HEK293 (cell line): ENCODE results near the gene VSIG1.

Experiments used
- GLIS2 ChIP-seq: fragments of 450-650 bp; formaldehyde crosslinking; IDR thresholded peaks from 2 replicates; pipeline ENCODE4 v1.5.1; 2016; ENCODE audit warnings: missing biosample characterization, missing genetic modification characterization
- HOXA7 ChIP-seq: sonication (generic); formaldehyde crosslinking; IDR thresholded peaks from 2 replicates; pipeline ENCODE4 v1.8.1; 2022; ENCODE audit warnings: missing genetic modification reagents, borderline replicate concordance
- HOXD13 ChIP-seq: sonication (generic); formaldehyde crosslinking; IDR thresholded peaks from 2 replicates; pipeline ENCODE4 v1.8.0; 2022; ENCODE audit warnings: missing genetic modification reagents, borderline replicate concordance
- KLF16 ChIP-seq: fragments of 450-650 bp; formaldehyde crosslinking; IDR thresholded peaks from 2 replicates; pipeline ENCODE4 v1.5.1; 2017; ENCODE audit warnings: missing biosample characterization, missing genetic modification characterization
- KLF8 ChIP-seq: fragments of 450-650 bp; formaldehyde crosslinking; IDR thresholded peaks from 2 replicates; pipeline ENCODE4 v1.5.1; 2016; ENCODE audit warnings: missing biosample characterization, missing genetic modification characterization
- OVOL3 ChIP-seq: fragments of 450-650 bp; formaldehyde crosslinking; IDR thresholded peaks from 2 replicates; pipeline ENCODE4 v1.5.1; 2016; ENCODE audit warnings: missing biosample characterization, missing genetic modification characterization
- SP7 ChIP-seq: fragments of 450-650 bp; formaldehyde crosslinking; IDR thresholded peaks from 2 replicates; pipeline ENCODE4 v1.5.1; 2016; ENCODE audit warnings: missing biosample characterization, missing genetic modification characterization
- ZBTB48 ChIP-seq: fragments of 450-650 bp; formaldehyde crosslinking; IDR thresholded peaks from 2 replicates; pipeline ENCODE4 v1.5.1; 2016; ENCODE audit warnings: missing biosample characterization, missing genetic modification characterization
- ZEB2 ChIP-seq: fragments of 450-650 bp; formaldehyde crosslinking; IDR thresholded peaks from 2 replicates; pipeline ENCODE4 v1.5.1; 2016; ENCODE audit warnings: missing biosample characterization, missing genetic modification characterization
- ZFHX2 ChIP-seq: fragments of 450-650 bp; formaldehyde crosslinking; conservative IDR thresholded peaks from 2 replicates; pipeline ENCODE4 v1.5.1; 2016; ENCODE audit warnings: missing biosample characterization, missing genetic modification characterization
- ZIC2 ChIP-seq: fragments of 450-650 bp; formaldehyde crosslinking; IDR thresholded peaks from 2 replicates; pipeline ENCODE4 v1.5.1; 2016; ENCODE audit warnings: missing biosample characterization, missing genetic modification characterization
- ZNF16 ChIP-seq: fragments of 450-650 bp; formaldehyde crosslinking; IDR thresholded peaks from 2 replicates; pipeline ENCODE4 v1.5.1; 2016; ENCODE audit warnings: low read depth, missing biosample characterization, missing genetic modification characterization
- ZNF335 ChIP-seq: fragments of 450-650 bp; formaldehyde crosslinking; conservative IDR thresholded peaks from 2 replicates; pipeline ENCODE4 v1.5.1; 2016; ENCODE audit warnings: missing biosample characterization, missing genetic modification characterization
- ZNF37A ChIP-seq: fragments of 450-650 bp; IDR thresholded peaks from 2 replicates; pipeline ENCODE4 v1.5.1; 2018; ENCODE audit warnings: missing biosample characterization, missing genetic modification characterization
- ZNF423 ChIP-seq: fragments of 450-650 bp; formaldehyde crosslinking; IDR thresholded peaks from 2 replicates; pipeline ENCODE4 v1.5.1; 2016; ENCODE audit warnings: missing biosample characterization, missing genetic modification characterization
- ZNF473 ChIP-seq: fragments of 450-650 bp; formaldehyde crosslinking; IDR thresholded peaks from 2 replicates; pipeline ENCODE4 v1.5.1; 2017; ENCODE audit warnings: missing biosample characterization, missing genetic modification characterization
- ZNF623 ChIP-seq: fragments of 450-650 bp; formaldehyde crosslinking; IDR thresholded peaks from 2 replicates; pipeline ENCODE4 v1.5.1; 2016; ENCODE audit warnings: missing biosample characterization, missing genetic modification characterization
- ZNF76 ChIP-seq: fragments of 450-650 bp; formaldehyde crosslinking; IDR thresholded peaks from 2 replicates; pipeline ENCODE4; 2016; ENCODE audit warnings: low read depth, missing biosample characterization, missing genetic modification characterization, borderline replicate concordance
- ZNF785 ChIP-seq: fragments of 450-650 bp; formaldehyde crosslinking; IDR thresholded peaks from 2 replicates; pipeline ENCODE4 v1.5.1; 2016; ENCODE audit warnings: missing biosample characterization, missing genetic modification characterization
- ZNF792 ChIP-seq: fragments of 450-650 bp; formaldehyde crosslinking; IDR thresholded peaks from 2 replicates; pipeline ENCODE4 v1.5.1; 2016; ENCODE audit warnings: missing biosample characterization, missing genetic modification characterization
- TF ChIP-seq, protein P1 (sequence below): fragments of 450-650 bp; formaldehyde crosslinking; IDR thresholded peaks from 2 replicates; pipeline ENCODE4 v1.5.1; 2016; ENCODE audit warnings: missing biosample characterization, missing genetic modification characterization, borderline replicate concordance
- TF ChIP-seq, protein P2 (sequence below): fragments of 450-650 bp; formaldehyde crosslinking; optimal IDR thresholded peaks from 2 replicates; pipeline ENCODE3; 2016; ENCODE audit warnings: missing biosample characterization, mild to moderate bottlenecking, missing genetic modification characterization
- TF ChIP-seq, protein P3 (sequence below): fragments of 450-650 bp; formaldehyde crosslinking; IDR thresholded peaks from 2 replicates; pipeline ENCODE4 v1.5.1; 2016; ENCODE audit warnings: missing biosample characterization, missing genetic modification characterization
- TF ChIP-seq, protein P4 (sequence below): fragments of 450-650 bp; formaldehyde crosslinking; IDR thresholded peaks from 2 replicates; pipeline ENCODE4 v1.5.1; 2016; ENCODE audit warnings: missing biosample characterization, missing genetic modification characterization
- TF ChIP-seq, protein P5 (sequence below): fragments of 450-650 bp; IDR thresholded peaks from 2 replicates; pipeline ENCODE4 v1.5.1; 2018; ENCODE audit warnings: missing biosample characterization, mild to moderate bottlenecking, missing genetic modification characterization

The VSIG1 gene

DNA sequence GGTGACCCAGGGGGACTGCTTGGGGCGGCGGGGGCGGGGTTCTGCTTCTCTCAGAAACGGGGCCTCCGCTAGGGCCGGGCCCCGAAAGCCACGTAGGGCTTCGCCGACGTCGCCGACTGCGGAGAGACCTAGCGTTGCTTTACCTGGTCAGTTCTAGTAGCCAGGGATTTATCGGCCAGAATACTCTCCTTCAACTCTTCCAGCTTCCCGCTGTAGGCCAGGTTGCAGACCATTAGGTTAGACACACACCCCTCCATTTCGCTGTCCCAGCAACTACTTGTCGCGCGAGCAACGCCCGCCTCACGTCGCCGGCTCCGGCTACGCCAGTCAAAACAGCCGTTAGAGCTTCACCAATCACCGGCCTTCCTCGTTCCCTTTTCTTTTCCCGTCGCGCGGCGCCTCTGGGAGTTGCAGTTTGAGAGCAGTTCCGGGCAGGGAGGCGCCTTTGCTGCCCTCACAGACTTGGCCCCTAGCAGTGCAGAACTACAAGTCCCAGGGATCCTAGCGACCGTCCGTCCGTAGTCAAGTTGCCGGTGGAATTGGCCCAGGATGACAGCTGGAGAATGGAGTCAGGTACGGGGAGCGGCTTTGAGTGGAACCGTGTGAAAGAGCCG is 46.5 kb downstream of the VSIG1 start, which contains the start of the genes ATG4A and PSMD10 (continued):
- peak; percentile 72; the same call in 1 of the 2 replicates for TF ChIP-seq ZEB2 (tag by site-specific recombination)
- no peak for TF ChIP-seq ZNF37A
- TF ChIP-seq ZNF792 (tag by site-specific recombination), result no peak
- TF ChIP-seq KLF16 (tag by site-specific recombination), result peak; percentile 72
- TF ChIP-seq HOXA7 (CRISPR knock-in tag), result no peak
- TF ChIP-seq ZNF335 (tag by site-specific recombination), result peak; percentile 93
- peak; percentile 66; the same call in 1 of the 2 replicates for TF ChIP-seq KLF8 (tag by site-specific recombination)
- TF ChIP-seq OVOL3, result no peak
- TF ChIP-seq ZNF785, result no peak
- TF ChIP-seq, protein P1, sequence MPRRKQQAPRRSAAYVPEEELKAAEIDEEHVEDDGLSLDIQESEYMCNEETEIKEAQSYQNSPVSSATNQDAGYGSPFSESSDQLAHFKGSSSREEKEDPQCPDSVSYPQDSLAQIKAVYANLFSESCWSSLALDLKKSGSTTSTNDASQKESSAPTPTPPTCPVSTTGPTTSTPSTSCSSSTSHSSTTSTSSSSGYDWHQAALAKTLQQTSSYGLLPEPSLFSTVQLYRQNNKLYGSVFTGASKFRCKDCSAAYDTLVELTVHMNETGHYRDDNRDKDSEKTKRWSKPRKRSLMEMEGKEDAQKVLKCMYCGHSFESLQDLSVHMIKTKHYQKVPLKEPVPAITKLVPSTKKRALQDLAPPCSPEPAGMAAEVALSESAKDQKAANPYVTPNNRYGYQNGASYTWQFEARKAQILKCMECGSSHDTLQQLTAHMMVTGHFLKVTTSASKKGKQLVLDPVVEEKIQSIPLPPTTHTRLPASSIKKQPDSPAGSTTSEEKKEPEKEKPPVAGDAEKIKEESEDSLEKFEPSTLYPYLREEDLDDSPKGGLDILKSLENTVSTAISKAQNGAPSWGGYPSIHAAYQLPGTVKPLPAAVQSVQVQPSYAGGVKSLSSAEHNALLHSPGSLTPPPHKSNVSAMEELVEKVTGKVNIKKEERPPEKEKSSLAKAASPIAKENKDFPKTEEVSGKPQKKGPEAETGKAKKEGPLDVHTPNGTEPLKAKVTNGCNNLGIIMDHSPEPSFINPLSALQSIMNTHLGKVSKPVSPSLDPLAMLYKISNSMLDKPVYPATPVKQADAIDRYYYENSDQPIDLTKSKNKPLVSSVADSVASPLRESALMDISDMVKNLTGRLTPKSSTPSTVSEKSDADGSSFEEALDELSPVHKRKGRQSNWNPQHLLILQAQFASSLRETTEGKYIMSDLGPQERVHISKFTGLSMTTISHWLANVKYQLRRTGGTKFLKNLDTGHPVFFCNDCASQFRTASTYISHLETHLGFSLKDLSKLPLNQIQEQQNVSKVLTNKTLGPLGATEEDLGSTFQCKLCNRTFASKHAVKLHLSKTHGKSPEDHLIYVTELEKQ (tag by site-specific recombination), result no peak
- no peak for TF ChIP-seq ZNF473 (tag by site-specific recombination)
- no peak for TF ChIP-seq ZNF16 (tag by site-specific recombination)
- TF ChIP-seq, protein P2, sequence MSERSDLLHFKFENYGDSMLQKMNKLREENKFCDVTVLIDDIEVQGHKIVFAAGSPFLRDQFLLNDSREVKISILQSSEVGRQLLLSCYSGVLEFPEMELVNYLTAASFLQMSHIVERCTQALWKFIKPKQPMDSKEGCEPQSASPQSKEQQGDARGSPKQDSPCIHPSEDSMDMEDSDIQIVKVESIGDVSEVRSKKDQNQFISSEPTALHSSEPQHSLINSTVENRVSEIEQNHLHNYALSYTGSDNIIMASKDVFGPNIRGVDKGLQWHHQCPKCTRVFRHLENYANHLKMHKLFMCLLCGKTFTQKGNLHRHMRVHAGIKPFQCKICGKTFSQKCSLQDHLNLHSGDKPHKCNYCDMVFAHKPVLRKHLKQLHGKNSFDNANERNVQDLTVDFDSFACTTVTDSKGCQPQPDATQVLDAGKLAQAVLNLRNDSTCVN (tag by site-specific recombination), result peak; percentile 46
- no peak for TF ChIP-seq HOXD13 (CRISPR knock-in tag)
- TF ChIP-seq ZNF623, result no peak
- no peak for TF ChIP-seq ZIC2 (tag by site-specific recombination)
- TF ChIP-seq, protein P3, sequence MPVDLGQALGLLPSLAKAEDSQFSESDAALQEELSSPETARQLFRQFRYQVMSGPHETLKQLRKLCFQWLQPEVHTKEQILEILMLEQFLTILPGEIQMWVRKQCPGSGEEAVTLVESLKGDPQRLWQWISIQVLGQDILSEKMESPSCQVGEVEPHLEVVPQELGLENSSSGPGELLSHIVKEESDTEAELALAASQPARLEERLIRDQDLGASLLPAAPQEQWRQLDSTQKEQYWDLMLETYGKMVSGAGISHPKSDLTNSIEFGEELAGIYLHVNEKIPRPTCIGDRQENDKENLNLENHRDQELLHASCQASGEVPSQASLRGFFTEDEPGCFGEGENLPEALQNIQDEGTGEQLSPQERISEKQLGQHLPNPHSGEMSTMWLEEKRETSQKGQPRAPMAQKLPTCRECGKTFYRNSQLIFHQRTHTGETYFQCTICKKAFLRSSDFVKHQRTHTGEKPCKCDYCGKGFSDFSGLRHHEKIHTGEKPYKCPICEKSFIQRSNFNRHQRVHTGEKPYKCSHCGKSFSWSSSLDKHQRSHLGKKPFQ (tag by site-specific recombination), result no peak
- TF ChIP-seq ZNF423 (tag by site-specific recombination), result no peak
- TF ChIP-seq GLIS2 (tag by site-specific recombination), result peak; percentile 89
- TF ChIP-seq, protein P4, sequence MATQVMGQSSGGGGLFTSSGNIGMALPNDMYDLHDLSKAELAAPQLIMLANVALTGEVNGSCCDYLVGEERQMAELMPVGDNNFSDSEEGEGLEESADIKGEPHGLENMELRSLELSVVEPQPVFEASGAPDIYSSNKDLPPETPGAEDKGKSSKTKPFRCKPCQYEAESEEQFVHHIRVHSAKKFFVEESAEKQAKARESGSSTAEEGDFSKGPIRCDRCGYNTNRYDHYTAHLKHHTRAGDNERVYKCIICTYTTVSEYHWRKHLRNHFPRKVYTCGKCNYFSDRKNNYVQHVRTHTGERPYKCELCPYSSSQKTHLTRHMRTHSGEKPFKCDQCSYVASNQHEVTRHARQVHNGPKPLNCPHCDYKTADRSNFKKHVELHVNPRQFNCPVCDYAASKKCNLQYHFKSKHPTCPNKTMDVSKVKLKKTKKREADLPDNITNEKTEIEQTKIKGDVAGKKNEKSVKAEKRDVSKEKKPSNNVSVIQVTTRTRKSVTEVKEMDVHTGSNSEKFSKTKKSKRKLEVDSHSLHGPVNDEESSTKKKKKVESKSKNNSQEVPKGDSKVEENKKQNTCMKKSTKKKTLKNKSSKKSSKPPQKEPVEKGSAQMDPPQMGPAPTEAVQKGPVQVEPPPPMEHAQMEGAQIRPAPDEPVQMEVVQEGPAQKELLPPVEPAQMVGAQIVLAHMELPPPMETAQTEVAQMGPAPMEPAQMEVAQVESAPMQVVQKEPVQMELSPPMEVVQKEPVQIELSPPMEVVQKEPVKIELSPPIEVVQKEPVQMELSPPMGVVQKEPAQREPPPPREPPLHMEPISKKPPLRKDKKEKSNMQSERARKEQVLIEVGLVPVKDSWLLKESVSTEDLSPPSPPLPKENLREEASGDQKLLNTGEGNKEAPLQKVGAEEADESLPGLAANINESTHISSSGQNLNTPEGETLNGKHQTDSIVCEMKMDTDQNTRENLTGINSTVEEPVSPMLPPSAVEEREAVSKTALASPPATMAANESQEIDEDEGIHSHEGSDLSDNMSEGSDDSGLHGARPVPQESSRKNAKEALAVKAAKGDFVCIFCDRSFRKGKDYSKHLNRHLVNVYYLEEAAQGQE (tag by site-specific recombination), result peak; percentile 26; the same call in 1 of the 2 replicates
- peak; percentile 96 for TF ChIP-seq ZNF76 (tag by site-specific recombination)
- TF ChIP-seq ZFHX2, result 0 out of 2 replicates have a peak, but pooled peaks have one; percentile 15
- TF ChIP-seq SP7, result 0 out of 2 replicates have a peak, but pooled peaks have one; percentile 29
- TF ChIP-seq, protein P5, sequence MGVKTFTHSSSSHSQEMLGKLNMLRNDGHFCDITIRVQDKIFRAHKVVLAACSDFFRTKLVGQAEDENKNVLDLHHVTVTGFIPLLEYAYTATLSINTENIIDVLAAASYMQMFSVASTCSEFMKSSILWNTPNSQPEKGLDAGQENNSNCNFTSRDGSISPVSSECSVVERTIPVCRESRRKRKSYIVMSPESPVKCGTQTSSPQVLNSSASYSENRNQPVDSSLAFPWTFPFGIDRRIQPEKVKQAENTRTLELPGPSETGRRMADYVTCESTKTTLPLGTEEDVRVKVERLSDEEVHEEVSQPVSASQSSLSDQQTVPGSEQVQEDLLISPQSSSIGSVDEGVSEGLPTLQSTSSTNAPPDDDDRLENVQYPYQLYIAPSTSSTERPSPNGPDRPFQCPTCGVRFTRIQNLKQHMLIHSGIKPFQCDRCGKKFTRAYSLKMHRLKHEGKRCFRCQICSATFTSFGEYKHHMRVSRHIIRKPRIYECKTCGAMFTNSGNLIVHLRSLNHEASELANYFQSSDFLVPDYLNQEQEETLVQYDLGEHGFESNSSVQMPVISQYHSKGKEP (tag by site-specific recombination), result no peak
- peak; percentile 87 for TF ChIP-seq ZBTB48 (tag by site-specific recombination)
